IMR-90 (cell line): Measurements from ENCODE around the gene PCP2. TPM values are rescaled to one million over a fixed set of nuclear protein-coding genes. Genes with fewer than 3 reads are reported as not detected.

Experiments used
- ATAC-seq: fragments of 200-7000 bp; cut with Tn5 transposase; 2 replicates; pipeline ENCODE4 v1.9.1; 2020; ENCODE audit warnings: low read depth, mild to moderate bottlenecking, moderate library complexity
- BruUV-seq: library from RNA; stranded (reverse); fragments of 400-500 nt; replicated peaks from 2 replicates; lab custom pipeline; 2021; lab: Mats Ljungman, UMichigan
- CTCF ChIA-PET: fragments of 300-600 bp; formaldehyde crosslinking; extraction: SDS; loops from one replicate; lab custom pipeline; 2021; ENCODE audit warnings: antibody characterized with exemption; lab: Yijun Ruan, JAX
- POLR2A ChIA-PET: fragments of 300-600 bp; sonication (Branson Sonifier 250); formaldehyde crosslinking; loops from one replicate; lab custom pipeline; 2022; ENCODE audit warnings: antibody characterized with exemption; ENCODE audit not compliant: unreplicated experiment; lab: Charles Lee
- DNase-seq: peaks from one replicate; pipeline ENCODE4 v3.0.0; 2013
- H2AFZ ChIP-seq: replicated peaks from 2 replicates; pipeline ENCODE3; 2013; ENCODE audit warnings: low read length, mild to moderate bottlenecking; ENCODE audit not compliant: poor library complexity
- H2AK5ac ChIP-seq: 2 replicates; pipeline ENCODE4 v1.6.1; 2013; ENCODE audit warnings: low read depth, low read length, inconsistent platforms
- H2AK9ac ChIP-seq: replicated peaks from 2 replicates; pipeline ENCODE3; 2013; ENCODE audit warnings: mild to moderate bottlenecking, low read depth, low read length, moderate library complexity; ENCODE audit not compliant: poor library complexity
- H2BK120ac ChIP-seq: 2 replicates; pipeline ENCODE4 v1.6.1; 2013; ENCODE audit warnings: low read depth, low read length, inconsistent platforms
- H2BK15ac ChIP-seq: 3 replicates; pipeline ENCODE4 v1.6.1; 2013; ENCODE audit warnings: low read depth, low read length, inconsistent platforms
- H2BK20ac ChIP-seq: 2 replicates; pipeline ENCODE4 v1.6.1; 2013; ENCODE audit warnings: low read depth, mild to moderate bottlenecking, inconsistent platforms, low read length, moderate library complexity
- H2BK5ac ChIP-seq: 2 replicates; pipeline ENCODE4 v1.6.1; 2013; ENCODE audit warnings: mild to moderate bottlenecking, low read depth, low read length, inconsistent platforms; ENCODE audit not compliant: poor library complexity, severe bottlenecking
- H3K14ac ChIP-seq: replicated peaks from 2 replicates; pipeline ENCODE4 v1.6.1; 2013; ENCODE audit warnings: low read depth, low read length, inconsistent platforms
- H3K18ac ChIP-seq: 2 replicates; pipeline ENCODE4 v1.6.1; 2013; ENCODE audit warnings: low read depth, low read length, control low read depth
- H3K23ac ChIP-seq: 2 replicates; pipeline ENCODE4 v1.6.1; 2013; ENCODE audit warnings: low read depth, low read length, inconsistent platforms
- H3K27ac ChIP-seq: 2 replicates; pipeline ENCODE4 v1.5.1; 2013; ENCODE audit warnings: mild to moderate bottlenecking, control low read depth, low read length; ENCODE audit not compliant: insufficient read depth
- H3K27me3 ChIP-seq: 2 replicates; pipeline ENCODE4 v1.6.1; 2013; ENCODE audit warnings: low read length; ENCODE audit not compliant: control insufficient read depth, insufficient read depth
- H3K36me3 ChIP-seq: 2 replicates; pipeline ENCODE4 v1.6.1; 2013; ENCODE audit warnings: low read length, mixed read lengths; ENCODE audit not compliant: control insufficient read depth, insufficient read depth
- H3K4ac ChIP-seq: 2 replicates; pipeline ENCODE4 v1.6.1; 2013; ENCODE audit warnings: low read depth, low read length, inconsistent platforms
- H3K4me1 ChIP-seq: 2 replicates; pipeline ENCODE4 v1.6.1; 2013; ENCODE audit warnings: low read length, mixed read lengths; ENCODE audit not compliant: control insufficient read depth, insufficient read depth
- H3K4me2 ChIP-seq: 2 replicates; pipeline ENCODE4 v1.6.1; 2013; ENCODE audit warnings: low read depth, mild to moderate bottlenecking, control low read depth, low read length, moderate library complexity
- H3K4me3 ChIP-seq: 2 replicates; pipeline ENCODE4 v1.5.1; 2013; ENCODE audit warnings: low read depth, mild to moderate bottlenecking, control low read depth, low read length, moderate library complexity; ENCODE audit not compliant: insufficient read depth
- H3K56ac ChIP-seq: 2 replicates; pipeline ENCODE4 v1.6.1; 2013; ENCODE audit warnings: low read length, inconsistent platforms; ENCODE audit not compliant: insufficient read depth; ENCODE audit errors: extremely low read depth
- H3K79me1 ChIP-seq, 2 experiments: 2 replicates each; pipeline ENCODE4 v1.6.1; 2013; ENCODE audit warnings: low read length in 2 of 2, inconsistent platforms in 1 of 2, low read depth in 1 of 2
- H3K9ac ChIP-seq: 2 replicates; pipeline ENCODE4 v1.6.1; 2013; ENCODE audit warnings: low read depth, low read length, control low read depth
- H3K9me1 ChIP-seq: 2 replicates; pipeline ENCODE4 v1.6.1; 2013; ENCODE audit warnings: low read length, inconsistent platforms; ENCODE audit not compliant: insufficient read depth
- H3K9me3 ChIP-seq: 2 replicates; pipeline ENCODE4 v1.6.1; 2013; ENCODE audit warnings: low read length; ENCODE audit not compliant: control insufficient read depth, insufficient read depth
- H4K20me1 ChIP-seq: 2 replicates; pipeline ENCODE4 v1.6.1; 2013; ENCODE audit warnings: low read length, inconsistent platforms; ENCODE audit not compliant: insufficient read depth
- H4K5ac ChIP-seq: 2 replicates; pipeline ENCODE4 v1.6.1; 2013; ENCODE audit warnings: mild to moderate bottlenecking, low read depth, low read length, control low read depth
- H4K8ac ChIP-seq, 2 experiments: 2 replicates each; pipeline ENCODE4 v1.6.1; 2013; ENCODE audit warnings: low read depth in 2 of 2, low read length in 2 of 2, control low read depth in 1 of 2, inconsistent platforms in 1 of 2
- H4K91ac ChIP-seq: 2 replicates; pipeline ENCODE4 v1.6.1; 2013; ENCODE audit warnings: low read depth, low read length, inconsistent platforms; ENCODE audit not compliant: insufficient read depth
- BHLHE40 ChIP-seq: fragments of 150-350 bp; IDR thresholded peaks from 2 replicates; pipeline ENCODE4 v1.6.1; 2016; ENCODE audit warnings: mild to moderate bottlenecking, low read depth, low read length
- CEBPB ChIP-seq: IDR thresholded peaks from 2 replicates; pipeline ENCODE4 v1.6.1; 2012; ENCODE audit warnings: low read depth, low read length, improper control_type of control experiment
- CHD1 ChIP-seq: IDR thresholded peaks from 2 replicates; pipeline ENCODE4 v1.6.1; 2012; ENCODE audit warnings: low read depth, low read length, improper control_type of control experiment
- FOS ChIP-seq: fragments of 150-350 bp; IDR thresholded peaks from 2 replicates; pipeline ENCODE4 v1.6.1; 2016; ENCODE audit warnings: low read depth, low read length
- MAFK ChIP-seq: IDR thresholded peaks from 2 replicates; pipeline ENCODE4 v1.6.1; 2012; ENCODE audit warnings: low read depth, low read length, improper control_type of control experiment
- MAZ ChIP-seq: IDR thresholded peaks from 2 replicates; pipeline ENCODE4 v1.6.1; 2012; ENCODE audit warnings: low read depth, mild to moderate bottlenecking, low read length, improper control_type of control experiment, moderate library complexity, borderline replicate concordance
- MXI1 ChIP-seq: IDR thresholded peaks from 2 replicates; pipeline ENCODE4 v1.6.1; 2012; ENCODE audit warnings: low read depth, mild to moderate bottlenecking, low read length, moderate library complexity, borderline replicate concordance
- NFE2L2 ChIP-seq: fragments of 150-350 bp; IDR thresholded peaks from 2 replicates; pipeline ENCODE4 v1.6.1; 2016; ENCODE audit warnings: low read depth, mild to moderate bottlenecking, low read length
- POLR2A ChIP-seq: IDR thresholded peaks from 2 replicates; pipeline ENCODE4 v1.6.1; 2012; ENCODE audit warnings: mild to moderate bottlenecking, low read depth, low read length
- RAD21 ChIP-seq: IDR thresholded peaks from 2 replicates; pipeline ENCODE4 v1.6.1; 2012; ENCODE audit warnings: low read length, improper control_type of control experiment
- RCOR1 ChIP-seq: IDR thresholded peaks from 2 replicates; pipeline ENCODE4 v1.6.1; 2012; ENCODE audit warnings: mild to moderate bottlenecking, low read length, improper control_type of control experiment; ENCODE audit not compliant: insufficient replicate concordance
- RFX5 ChIP-seq: IDR thresholded peaks from 2 replicates; pipeline ENCODE4 v1.8.0; 2012; ENCODE audit warnings: low read depth, mild to moderate bottlenecking, low read length, moderate library complexity
- SMC3 ChIP-seq: fragments of 150-350 bp; IDR thresholded peaks from 2 replicates; pipeline ENCODE4 v1.6.1; 2016; ENCODE audit warnings: low read depth, mild to moderate bottlenecking, antibody characterized with exemption, low read length, moderate library complexity
- WGBS, 2 experiments: methylation state at CpG; one replicate each; pipeline versions ENCODE4 v1.1.5 to v1.1.7; 2013; ENCODE audit warnings: missing lambda C conversion rate in 2 of 2; ENCODE audit not compliant: insufficient read length in 1 of 2; ENCODE audit errors: extremely low coverage in 2 of 2; 5-methylcytosine and 5-hydroxymethylcytosine counted together
- dilution Hi-C: fragments of 300-500 bp; cut with HindIII; formaldehyde crosslinking; loops from one replicate; pipeline ENCODE4 v1.14.3; 2018; ENCODE audit warnings: low sequenced_read_pairs; ENCODE audit not compliant: unreplicated experiment
- in situ Hi-C: fragments of 300-500 bp; cut with MboI; formaldehyde crosslinking; loops from 3 replicates; pipeline ENCODE4 v1.14.3; 2019; ENCODE audit warnings: low sequenced_read_pairs, inconsistent platforms, mixed read lengths
- intact Hi-C: fragments of 100-400 bp; cut with micrococcal nuclease; formaldehyde crosslinking; loops from 2 replicates; pipeline ENCODE4 v1.10.0; 2022
- polyA plus RNA-seq, 3 experiments: library from polyadenylated mRNA; depleted of rRNA; stranded (reverse); fragments of >200 nt; gene quantifications; 2 replicates each; pipeline ENCODE4 v1.2.3, GENCODE V29; 2012; ENCODE audit warnings: low replicate concordance in 1 of 3
- total RNA-seq: library from RNA; depleted of rRNA; stranded (reverse); fragments of >200 nt; gene quantifications from 2 replicates; pipeline ENCODE4 v1.2.3, GENCODE V29; 2012
- TF ChIP-seq, protein P1 (sequence below): fragments of 150-350 bp; IDR thresholded peaks from 2 replicates; pipeline ENCODE4 v1.6.1; 2016; ENCODE audit warnings: low read depth, mild to moderate bottlenecking, low read length, moderate library complexity, borderline replicate concordance
- TF ChIP-seq, protein P2 (sequence below): fragments of 150-350 bp; IDR thresholded peaks from 2 replicates; pipeline ENCODE4 v1.6.1; 2017; ENCODE audit warnings: mild to moderate bottlenecking, antibody characterized with exemption, low read length, low read depth
- TF ChIP-seq, protein P3 (sequence below): conservative IDR thresholded peaks from 2 replicates; pipeline ENCODE4 v1.5.1; 2012; ENCODE audit warnings: mild to moderate bottlenecking, low read depth, low read length, improper control_type of control experiment

Gene PCP2
- total and polyA plus RNA-seq, 2 of the 4 experiments (the other 2 are of a cell fraction) = not detected

DNA sequence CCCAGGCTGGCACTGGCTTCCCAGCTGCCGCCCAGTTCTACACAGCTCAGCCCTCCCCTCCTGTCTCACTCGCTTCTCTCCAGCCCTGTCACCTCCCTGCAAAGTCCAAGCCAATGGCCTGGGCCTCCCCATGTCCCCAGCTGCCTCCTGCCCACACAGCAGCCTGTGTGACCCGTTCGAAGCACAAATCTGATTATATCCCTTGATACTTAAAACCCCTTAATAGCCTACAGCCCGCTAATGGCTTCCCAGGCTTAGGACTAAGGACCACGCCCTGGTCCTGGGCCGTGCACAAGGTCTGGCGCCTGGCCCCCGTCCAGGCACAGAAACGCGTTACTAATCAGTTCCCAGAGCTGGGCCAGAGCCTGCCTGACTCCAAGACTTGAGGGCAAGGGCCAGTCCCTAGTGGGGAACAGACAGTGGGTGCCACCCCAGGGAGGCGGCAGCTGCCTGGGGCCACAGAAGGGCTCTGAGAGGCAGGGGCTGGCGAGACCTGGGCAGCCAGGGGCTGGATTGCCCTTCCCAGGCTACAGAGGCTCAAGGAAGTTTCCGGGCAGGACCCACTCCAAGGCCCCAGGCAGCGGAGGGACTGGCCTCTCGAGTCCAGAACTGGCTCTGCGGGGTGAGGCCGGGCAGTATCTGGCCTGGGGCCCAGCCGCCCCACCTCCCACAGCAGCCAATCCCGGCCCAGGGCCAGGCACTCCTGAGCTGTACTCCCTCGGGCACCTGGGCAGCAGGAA lies 14.6 kb downstream of the PCP2 start:
- H2BK15ac ChIP-seq = no peak overlapping the region
- DNase-seq = no peak
- no peaks in the 10 kb centered on the region for H3K9me1 ChIP-seq
- no peak overlapping the region for H2AFZ ChIP-seq
- no peak overlapping the region for H3K4me2 ChIP-seq
- BruUV-seq = no TSS peak
- ATAC-seq = no peak
- intact Hi-C loops (no loop called here), in situ Hi-C loops (no loop called here), dilution Hi-C loops (no loop called here)
- no peaks in the 10 kb centered on the region for H3K79me1 ChIP-seq
- no peak overlapping the region for H2BK120ac ChIP-seq
- no peak overlapping the region for H4K91ac ChIP-seq
- no peaks in the 10 kb centered on the region for H3K4me1 ChIP-seq
- TF ChIP-seq MAFK (no peak), SMC3 (no peak), POLR2A (no peak), MXI1 (no peak), FOS (no peak), NFE2L2 (no peak), MAZ (no peak), RFX5 (no peak), RAD21 (no peak), CEBPB (no peak), BHLHE40 (no peak), RCOR1 (no peak), CHD1 (no peak)
- TF ChIP-seq, protein P1, sequence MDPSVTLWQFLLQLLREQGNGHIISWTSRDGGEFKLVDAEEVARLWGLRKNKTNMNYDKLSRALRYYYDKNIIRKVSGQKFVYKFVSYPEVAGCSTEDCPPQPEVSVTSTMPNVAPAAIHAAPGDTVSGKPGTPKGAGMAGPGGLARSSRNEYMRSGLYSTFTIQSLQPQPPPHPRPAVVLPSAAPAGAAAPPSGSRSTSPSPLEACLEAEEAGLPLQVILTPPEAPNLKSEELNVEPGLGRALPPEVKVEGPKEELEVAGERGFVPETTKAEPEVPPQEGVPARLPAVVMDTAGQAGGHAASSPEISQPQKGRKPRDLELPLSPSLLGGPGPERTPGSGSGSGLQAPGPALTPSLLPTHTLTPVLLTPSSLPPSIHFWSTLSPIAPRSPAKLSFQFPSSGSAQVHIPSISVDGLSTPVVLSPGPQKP = no peak
- TF ChIP-seq, protein P2, sequence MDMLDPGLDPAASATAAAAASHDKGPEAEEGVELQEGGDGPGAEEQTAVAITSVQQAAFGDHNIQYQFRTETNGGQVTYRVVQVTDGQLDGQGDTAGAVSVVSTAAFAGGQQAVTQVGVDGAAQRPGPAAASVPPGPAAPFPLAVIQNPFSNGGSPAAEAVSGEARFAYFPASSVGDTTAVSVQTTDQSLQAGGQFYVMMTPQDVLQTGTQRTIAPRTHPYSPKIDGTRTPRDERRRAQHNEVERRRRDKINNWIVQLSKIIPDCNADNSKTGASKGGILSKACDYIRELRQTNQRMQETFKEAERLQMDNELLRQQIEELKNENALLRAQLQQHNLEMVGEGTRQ = no peak
- TF ChIP-seq, protein P3, sequence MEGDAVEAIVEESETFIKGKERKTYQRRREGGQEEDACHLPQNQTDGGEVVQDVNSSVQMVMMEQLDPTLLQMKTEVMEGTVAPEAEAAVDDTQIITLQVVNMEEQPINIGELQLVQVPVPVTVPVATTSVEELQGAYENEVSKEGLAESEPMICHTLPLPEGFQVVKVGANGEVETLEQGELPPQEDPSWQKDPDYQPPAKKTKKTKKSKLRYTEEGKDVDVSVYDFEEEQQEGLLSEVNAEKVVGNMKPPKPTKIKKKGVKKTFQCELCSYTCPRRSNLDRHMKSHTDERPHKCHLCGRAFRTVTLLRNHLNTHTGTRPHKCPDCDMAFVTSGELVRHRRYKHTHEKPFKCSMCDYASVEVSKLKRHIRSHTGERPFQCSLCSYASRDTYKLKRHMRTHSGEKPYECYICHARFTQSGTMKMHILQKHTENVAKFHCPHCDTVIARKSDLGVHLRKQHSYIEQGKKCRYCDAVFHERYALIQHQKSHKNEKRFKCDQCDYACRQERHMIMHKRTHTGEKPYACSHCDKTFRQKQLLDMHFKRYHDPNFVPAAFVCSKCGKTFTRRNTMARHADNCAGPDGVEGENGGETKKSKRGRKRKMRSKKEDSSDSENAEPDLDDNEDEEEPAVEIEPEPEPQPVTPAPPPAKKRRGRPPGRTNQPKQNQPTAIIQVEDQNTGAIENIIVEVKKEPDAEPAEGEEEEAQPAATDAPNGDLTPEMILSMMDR = no peak
- no peak overlapping the region for H3K23ac ChIP-seq
- H2BK20ac ChIP-seq = no peak overlapping the region
- WGBS, 2 experiments = 82% methylated on average over 14 of the region's 21 CpGs; no CpG with 5 or more reads in 1 of the 2 experiments
- H3K18ac ChIP-seq = no peak overlapping the region
- H3K4me3 ChIP-seq = no peak overlapping the region
- no peak overlapping the region for H3K4ac ChIP-seq
- H2AK5ac ChIP-seq = no peak overlapping the region
- no peaks in the 10 kb centered on the region for H4K20me1 ChIP-seq
- no peak overlapping the region for H2BK5ac ChIP-seq
- no peaks in the 10 kb centered on the region for H3K9me3 ChIP-seq
- no peak overlapping the region for H3K9ac ChIP-seq
- no peak overlapping the region for H2AK9ac ChIP-seq
- H3K27ac ChIP-seq = no peak overlapping the region
- no peak overlapping the region for H3K56ac ChIP-seq
- H4K8ac ChIP-seq = no peak overlapping the region
- ChIA-PET POLR2A (no interaction called here), CTCF (no interaction called here)
- H3K27me3 ChIP-seq = no peaks in the 10 kb centered on the region
- peaks cover 51% of the 10 kb centered on the region for H3K36me3 ChIP-seq
- no peak overlapping the region for H3K14ac ChIP-seq
- no peak overlapping the region for H4K5ac ChIP-seq
